Gastroesophageal sphincter (tissue), 4 donors: ENCODE results near the gene TBRG4. TPM values are rescaled to one million over a fixed set of nuclear protein-coding genes. Genes with fewer than 3 reads are reported as not detected.

Experiments
- ATAC-seq: fragments of 150-250 bp; one replicate; pipeline ENCODE4 v1.9.1; 2016; ENCODE audit warnings: mild to moderate bottlenecking, moderate library complexity
- H3K27ac ChIP-seq, 4 donors: fragments of 200-600 bp; sonication (generic) in 3 of 4; 1 replicate in 3 of 4; 2 replicates in 1 of 4; pipeline ENCODE4 v1.5.1; 2016 to 2019
- H3K27me3 ChIP-seq: fragments of 200-600 bp; sonication (generic); one replicate; pipeline ENCODE4 v1.5.1; 2019
- H3K36me3 ChIP-seq, 2 donors: fragments of 200-600 bp; sonication (generic); one replicate each; pipeline ENCODE4 v1.5.1; 2019; ENCODE audit warnings: control low read depth in 1 of 2
- H3K4me1 ChIP-seq, 3 donors: fragments of 200-600 bp; sonication (generic); 1 replicate in 2 of 3; 2 replicates in 1 of 3; pipeline ENCODE4 v1.5.1; 2016 to 2019; ENCODE audit warnings: control low read depth in 2 of 3
- H3K4me3 ChIP-seq, 2 donors: fragments of 200-600 bp; sonication (generic); one replicate each; pipeline ENCODE4 v1.5.1; 2019; ENCODE audit warnings: mild to moderate bottlenecking in 1 of 2, moderate library complexity in 1 of 2
- H3K9me3 ChIP-seq, 3 donors: fragments of 200-600 bp; sonication (generic); one replicate each; pipeline ENCODE4 v1.5.1; 2017 to 2019; ENCODE audit warnings: control low read depth in 2 of 3
- EP300 ChIP-seq: sonication (generic); formaldehyde crosslinking; IDR thresholded peaks from one replicate; pipeline ENCODE4 v1.6.1; 2017; ENCODE audit warnings: antibody characterized with exemption, mild to moderate bottlenecking
- POLR2A ChIP-seq, 2 donors: fragments of 450-650 bp; IDR thresholded peaks; one replicate each; pipeline ENCODE4 v1.6.1; 2017; ENCODE audit warnings: antibody characterized with exemption in 2 of 2, mild to moderate bottlenecking in 2 of 2, moderate library complexity in 1 of 2
- POLR2AphosphoS5 ChIP-seq: sonication (generic); formaldehyde crosslinking; IDR thresholded peaks from one replicate; pipeline ENCODE4 v1.6.1; 2017; ENCODE audit warnings: antibody characterized with exemption
- WGBS, 2 donors: methylation state at CpG; one replicate each; pipeline ENCODE4 v1.1.5; 2018; ENCODE audit warnings: low coverage in 1 of 2; 5-methylcytosine and 5-hydroxymethylcytosine counted together
- total RNA-seq, 4 donors: library from RNA; depleted of rRNA; stranded (reverse); fragments of >200 nt; gene quantifications; one replicate each; pipeline ENCODE4 v1.1.0, GENCODE V29; 2016
- TF ChIP-seq, protein P1 (sequence below), 4 experiments: fragments of 200-600 bp in 2 of 4; fragments of 450-650 bp in 2 of 4; sonication (generic) in 1 of 4; IDR thresholded peaks; one replicate each; pipeline ENCODE4 v1.5.1; 2017 to 2019; ENCODE audit warnings: antibody characterized with exemption in 4 of 4, mild to moderate bottlenecking in 2 of 4, moderate library complexity in 2 of 4

The TBRG4 gene
- total RNA-seq, 4 donors from 2014 or later: 38.7 to 66.6 (median 54.7) TPM

DNA sequence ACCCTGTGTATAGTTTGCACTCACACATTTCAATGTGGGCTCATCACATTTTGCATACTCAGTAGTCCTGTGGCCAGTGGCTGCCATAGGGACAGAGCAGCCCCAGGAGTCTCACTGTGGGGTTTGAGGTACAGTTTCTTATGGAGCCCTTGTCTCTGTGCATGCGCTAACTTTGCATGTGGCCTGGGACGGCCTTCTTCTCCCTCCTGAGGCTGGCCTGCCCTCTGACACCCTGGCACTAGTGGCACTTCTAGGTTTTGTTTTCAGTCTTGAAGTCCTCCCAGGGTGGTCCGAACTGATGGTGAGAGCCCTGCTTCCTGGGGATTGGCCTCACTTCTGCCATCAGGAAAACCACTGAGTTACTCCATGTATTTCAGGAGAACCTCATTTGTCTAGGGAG lies 43.9 kb downstream of the TBRG4 start:
- no peaks in the 10 kb centered on the region for H3K9me3 ChIP-seq
- H3K36me3 ChIP-seq: peaks cover 0 to 94% of the 10 kb centered on the region in 2 donors
- no peak for TF ChIP-seq POLR2AphosphoS5
- no peak for TF ChIP-seq POLR2A (IDR thresholded peaks at IDR 0.05)
- TF ChIP-seq, protein P1, sequence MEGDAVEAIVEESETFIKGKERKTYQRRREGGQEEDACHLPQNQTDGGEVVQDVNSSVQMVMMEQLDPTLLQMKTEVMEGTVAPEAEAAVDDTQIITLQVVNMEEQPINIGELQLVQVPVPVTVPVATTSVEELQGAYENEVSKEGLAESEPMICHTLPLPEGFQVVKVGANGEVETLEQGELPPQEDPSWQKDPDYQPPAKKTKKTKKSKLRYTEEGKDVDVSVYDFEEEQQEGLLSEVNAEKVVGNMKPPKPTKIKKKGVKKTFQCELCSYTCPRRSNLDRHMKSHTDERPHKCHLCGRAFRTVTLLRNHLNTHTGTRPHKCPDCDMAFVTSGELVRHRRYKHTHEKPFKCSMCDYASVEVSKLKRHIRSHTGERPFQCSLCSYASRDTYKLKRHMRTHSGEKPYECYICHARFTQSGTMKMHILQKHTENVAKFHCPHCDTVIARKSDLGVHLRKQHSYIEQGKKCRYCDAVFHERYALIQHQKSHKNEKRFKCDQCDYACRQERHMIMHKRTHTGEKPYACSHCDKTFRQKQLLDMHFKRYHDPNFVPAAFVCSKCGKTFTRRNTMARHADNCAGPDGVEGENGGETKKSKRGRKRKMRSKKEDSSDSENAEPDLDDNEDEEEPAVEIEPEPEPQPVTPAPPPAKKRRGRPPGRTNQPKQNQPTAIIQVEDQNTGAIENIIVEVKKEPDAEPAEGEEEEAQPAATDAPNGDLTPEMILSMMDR (IDR thresholded peaks at IDR 0.05): no peak
- TF ChIP-seq EP300: no peak
- H3K27me3 ChIP-seq: no peaks in the 10 kb centered on the region
- no peaks in the 10 kb centered on the region for H3K4me1 ChIP-seq
- no peak for ATAC-seq
- no peak overlapping the region for H3K4me3 ChIP-seq
- no peak overlapping the region for H3K27ac ChIP-seq
- 62 to 83% methylated on average over 1 to 2 of the region's 3 CpGs for WGBS, 2 donors

- no peak for TF ChIP-seq EP300
- Histone ChIP-seq H3K9me3 (no peaks in the 10 kb centered on the region), H3K27ac (no peak overlapping the region), H3K4me3 (no peak overlapping the region), H3K27me3 (no peaks in the 10 kb centered on the region), H3K4me1 (no peaks in the 10 kb centered on the region), H3K36me3 (peaks cover 0 to 83% of the 10 kb centered on the region in 2 donors)
- ATAC-seq: no peak
- WGBS, 2 donors: 70 to 100% methylated on average over 2 to 4 of the region's 7 CpGs
These were observed 45.1 kb downstream of the TBRG4 start for GRCh38 chr7:45066409-45066808.

DNA sequence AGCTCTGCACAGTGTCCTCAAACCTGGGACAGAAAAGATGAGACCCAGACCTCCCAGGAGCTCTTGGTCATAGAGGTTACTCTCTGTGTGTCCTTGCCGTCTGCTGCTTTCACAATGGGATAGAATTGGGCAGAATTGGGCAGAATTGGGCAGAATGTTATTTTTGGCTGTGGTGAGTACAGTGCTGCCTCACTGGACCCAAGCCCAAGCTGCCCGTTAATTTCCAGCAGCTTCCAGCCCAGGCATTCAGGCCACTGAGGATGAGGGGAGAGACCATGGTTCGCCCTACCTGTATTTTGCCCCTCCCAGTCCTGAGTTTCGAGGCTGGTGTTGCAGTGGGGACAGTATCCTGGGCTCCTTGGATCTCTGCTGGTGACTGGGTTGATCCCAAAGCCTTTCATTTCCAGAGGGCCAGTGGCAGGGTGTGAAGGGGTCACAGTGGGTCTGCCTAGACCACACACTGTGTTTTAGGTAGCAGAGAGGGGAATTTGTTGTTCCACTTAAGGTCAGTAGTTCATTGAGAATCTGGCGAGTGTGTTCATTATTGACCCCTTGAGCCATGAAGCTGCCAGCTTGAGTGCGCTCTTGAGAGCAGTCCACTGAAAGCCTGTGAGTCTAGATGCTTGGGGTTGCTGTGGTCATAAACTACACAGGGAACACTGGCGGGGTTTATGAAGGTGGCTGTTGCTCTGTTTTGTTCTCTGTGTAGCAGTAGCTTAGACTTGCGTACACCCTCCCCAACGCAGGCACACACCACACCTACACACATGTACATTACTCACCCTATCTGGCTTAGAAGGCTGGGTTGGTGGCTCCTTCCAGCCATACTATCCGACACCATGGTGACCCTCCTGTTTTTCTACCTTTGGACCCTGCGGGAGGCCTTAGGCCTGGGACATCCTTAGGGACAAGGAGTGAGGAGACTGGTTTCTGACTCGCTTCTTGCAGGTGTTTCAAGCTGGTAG lies 46.2 kb downstream of the TBRG4 start:
- peaks cover 0 to 72% of the 10 kb centered on the region in 2 donors for H3K36me3 ChIP-seq
- no peak for ATAC-seq
- TF ChIP-seq POLR2A (IDR thresholded peaks at IDR 0.05) (no peak), EP300 (no peak), POLR2AphosphoS5 (no peak)
- TF ChIP-seq, protein P1 (IDR thresholded peaks at IDR 0.05): no peak

GRCh38 chr7:45064047-45064725 lies 47.3 kb downstream of the TBRG4 start:
- TF ChIP-seq, protein P1 (IDR thresholded peaks at IDR 0.05): no peak
- TF ChIP-seq POLR2A (IDR thresholded peaks at IDR 0.05) (no peak), POLR2AphosphoS5 (no peak), EP300 (no peak)
- 85 to 92% methylated on average over 5 to 6 of the region's 16 CpGs for WGBS, 2 donors
- Histone ChIP-seq H3K4me3 (no peak overlapping the region), H3K36me3 (peaks cover 0 to 60% of the 10 kb centered on the region in 2 donors), H3K9me3 (no peaks in the 10 kb centered on the region), H3K27ac (no peak overlapping the region), H3K4me1 (no peaks in the 10 kb centered on the region), H3K27me3 (no peaks in the 10 kb centered on the region)
- ATAC-seq: no peak

More for the DNA sequence above, 46.2 kb downstream of the TBRG4 start:
- Histone ChIP-seq H3K4me1 (no peaks in the 10 kb centered on the region), H3K27me3 (no peaks in the 10 kb centered on the region), H3K4me3 (no peak overlapping the region), H3K27ac (no peak overlapping the region), H3K9me3 (no peaks in the 10 kb centered on the region)
- 85 to 92% methylated on average over 5 of the region's 12 CpGs for WGBS, 2 donors

DNA sequence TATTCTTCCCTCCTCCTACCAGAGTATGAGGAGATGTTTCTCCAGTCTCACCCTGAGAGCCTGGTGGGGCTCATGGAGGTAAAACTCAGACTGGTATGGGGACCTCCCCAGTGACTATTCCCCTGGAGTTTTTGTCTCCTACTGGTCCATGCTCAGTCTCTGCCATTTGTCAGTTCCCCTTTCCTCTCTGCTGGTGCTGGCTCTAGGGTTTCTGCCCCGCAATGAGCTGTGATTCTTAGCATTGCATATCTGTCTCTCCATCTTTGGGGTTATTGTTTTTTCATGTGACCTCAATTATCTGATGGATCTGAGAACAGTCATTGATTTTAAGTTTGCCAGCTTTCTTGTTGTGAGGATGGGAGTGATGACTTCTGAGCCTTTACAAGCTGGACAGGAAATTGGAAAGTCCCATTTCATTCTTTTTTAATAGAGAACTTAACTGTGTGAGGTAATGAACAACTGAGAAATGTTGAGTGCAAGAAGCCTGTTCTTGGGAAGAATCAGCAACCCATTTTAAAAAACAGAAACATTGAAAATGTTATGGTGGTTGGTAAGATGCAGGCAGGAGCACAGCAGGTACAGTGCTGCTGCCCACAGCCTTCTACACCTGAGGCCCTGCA lies 49.6 kb downstream of the TBRG4 start:
- Histone ChIP-seq H3K4me3 (no peak overlapping the region), H3K27ac (no peak overlapping the region), H3K9me3 (no peaks in the 10 kb centered on the region), H3K27me3 (no peaks in the 10 kb centered on the region), H3K4me1 (no peaks in the 10 kb centered on the region), H3K36me3 (peaks cover 0 to 38% of the 10 kb centered on the region in 2 donors)
- ATAC-seq: no peak
- TF ChIP-seq POLR2AphosphoS5 (no peak), POLR2A (IDR thresholded peaks at IDR 0.05) (no peak), EP300 (no peak)
- TF ChIP-seq, protein P1 (IDR thresholded peaks at IDR 0.05): no peak
- 88% methylated on average over 1 of the region's 1 CpG; no CpG with 5 or more reads in 1 of the 2 donors for WGBS, 2 donors
